Measurements from ENCODE around the gene HEATR3.

- TF ChIP-seq, protein P1, sequence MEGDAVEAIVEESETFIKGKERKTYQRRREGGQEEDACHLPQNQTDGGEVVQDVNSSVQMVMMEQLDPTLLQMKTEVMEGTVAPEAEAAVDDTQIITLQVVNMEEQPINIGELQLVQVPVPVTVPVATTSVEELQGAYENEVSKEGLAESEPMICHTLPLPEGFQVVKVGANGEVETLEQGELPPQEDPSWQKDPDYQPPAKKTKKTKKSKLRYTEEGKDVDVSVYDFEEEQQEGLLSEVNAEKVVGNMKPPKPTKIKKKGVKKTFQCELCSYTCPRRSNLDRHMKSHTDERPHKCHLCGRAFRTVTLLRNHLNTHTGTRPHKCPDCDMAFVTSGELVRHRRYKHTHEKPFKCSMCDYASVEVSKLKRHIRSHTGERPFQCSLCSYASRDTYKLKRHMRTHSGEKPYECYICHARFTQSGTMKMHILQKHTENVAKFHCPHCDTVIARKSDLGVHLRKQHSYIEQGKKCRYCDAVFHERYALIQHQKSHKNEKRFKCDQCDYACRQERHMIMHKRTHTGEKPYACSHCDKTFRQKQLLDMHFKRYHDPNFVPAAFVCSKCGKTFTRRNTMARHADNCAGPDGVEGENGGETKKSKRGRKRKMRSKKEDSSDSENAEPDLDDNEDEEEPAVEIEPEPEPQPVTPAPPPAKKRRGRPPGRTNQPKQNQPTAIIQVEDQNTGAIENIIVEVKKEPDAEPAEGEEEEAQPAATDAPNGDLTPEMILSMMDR (IDR thresholded peaks at IDR 0.05): no peak
- no peak for TF ChIP-seq EZH2 (IDR thresholded peaks at IDR 0.05; ENCODE audit: borderline replicate concordance, insufficient read depth, low read depth, low read length, poor library complexity, severe bottlenecking)
Measured at GRCh38 chr16:50121721-50122445, 56.1 kb downstream of the HEATR3 start.
